ENCODE results near the gene MAGEA8. TPM values are rescaled to one million over a fixed set of nuclear protein-coding genes. Genes with fewer than 3 reads are reported as not detected.
"Not testable (repeated sequence)": the region's sequence is repeated elsewhere in the genome, so short reads cannot be mapped to it uniquely, and the experiment has no call there.

MAGEA8 gene
- total RNA-seq (not detected), polyA plus RNA-seq (not detected), total RNA-seq (0 reads per million in 6 experiments)

GRCh38 chrX:149881081-149881711 lies at the start of gene MAGEA8:
Gene MAGEA8, plus strand, starts transcription at chrX:149881183. Its CDS starts 3,090 bp downstream, at chrX:149884273.
- POLR2A ChIA-PET, result no interaction called here
- Mint-ChIP-seq H3K4me3 (no peak within 1 kb of the TSS), H3K9me3 (no peaks in the 10 kb centered on the region), H3K36me3 (no peaks in the 10 kb centered on the region), H3K27ac (no peak within 1 kb of the TSS), H3K27me3 (peaks cover 0 to 4% (median 0%) of the 10 kb centered on the region in 5 donors), H3K4me1 (peaks cover 0 to 3% (median 0%) of the 10 kb centered on the region in 4 donors)
- ATAC-seq, result no peak
- no peak for DNase-seq

GRCh38 chrX:149831473-149831872 lies 49.5 kb upstream of the MAGEA8 start:
- Mint-ChIP-seq H3K9me3 (no peaks in the 10 kb centered on the region), H3K27ac (peak overlapping the region in 2 of 10 donors; percentile 34 to 43), H3K27me3 (no peaks in the 10 kb centered on the region), H3K36me3 (no peaks in the 10 kb centered on the region), H3K4me1 (peaks cover 10 to 25% (median 22%) of the 10 kb centered on the region in 4 donors), H3K4me3 (no peak overlapping the region)
- ATAC-seq (no peak), DNase-seq (no peak)
- POLR2A ChIA-PET, result no interaction called here

- POLR2A ChIA-PET, ATAC-seq, H3K36me3 Mint-ChIP-seq, DNase-seq, H3K27ac Mint-ChIP-seq, H3K4me3 Mint-ChIP-seq, H3K4me1 Mint-ChIP-seq, H3K9me3 Mint-ChIP-seq, H3K27me3 Mint-ChIP-seq: not testable (repeated sequence)
These were observed 44.3 kb upstream of the MAGEA8 start for GRCh38 chrX:149836728-149837127.

- DNase-seq, result no peak
- no peak overlapping the region for H3K27ac Mint-ChIP-seq
- POLR2A ChIA-PET, result no interaction called here
- H3K27me3 Mint-ChIP-seq, result no peaks in the 10 kb centered on the region
- no peak for ATAC-seq
- no peaks in the 10 kb centered on the region for H3K9me3 Mint-ChIP-seq
- H3K4me1 Mint-ChIP-seq, result peaks cover 0 to 1% (median 0%) of the 10 kb centered on the region in 4 donors
- no peaks in the 10 kb centered on the region for H3K36me3 Mint-ChIP-seq
- H3K4me3 Mint-ChIP-seq, result no peak overlapping the region
These were observed 43.8 kb upstream of the MAGEA8 start for GRCh38 chrX:149837167-149837566.

- Mint-ChIP-seq H3K27me3 (peaks cover 0 to under 1% (median 0%) of the 10 kb centered on the region in 5 donors), H3K36me3 (no peaks in the 10 kb centered on the region), H3K9me3 (no peaks in the 10 kb centered on the region), H3K4me1 (peaks cover 0 to 1% (median 0%) of the 10 kb centered on the region in 4 donors), H3K27ac (no peak overlapping the region), H3K4me3 (no peak overlapping the region)
- ATAC-seq (no peak), DNase-seq (no peak)
- POLR2A ChIA-PET, result no interaction called here
These were observed 43.3 kb upstream of the MAGEA8 start for GRCh38 chrX:149837639-149838038.

- ATAC-seq, result no peak
- POLR2A ChIA-PET, result no interaction called here
- H3K9me3 Mint-ChIP-seq, result no peaks in the 10 kb centered on the region
These were observed 39.1 kb upstream of the MAGEA8 start for GRCh38 chrX:149841929-149842328.

GRCh38 chrX:149845385-149845784 lies 35.6 kb upstream of the MAGEA8 start:
- no peak for DNase-seq
- peaks cover 0 to 2% (median 0%) of the 10 kb centered on the region in 9 donors for H3K9me3 Mint-ChIP-seq
- no peak for ATAC-seq
- H3K4me3 Mint-ChIP-seq, result no peak overlapping the region
- no peaks in the 10 kb centered on the region for H3K4me1 Mint-ChIP-seq
- no peak overlapping the region for H3K27ac Mint-ChIP-seq
- no peaks in the 10 kb centered on the region for H3K36me3 Mint-ChIP-seq
- H3K27me3 Mint-ChIP-seq, result peaks cover 0 to 9% (median 0%) of the 10 kb centered on the region in 5 donors
- POLR2A ChIA-PET, result no interaction called here

More at GRCh38 chrX:149841929-149842328, 39.1 kb upstream of the MAGEA8 start:
- no peak overlapping the region for H3K4me3 Mint-ChIP-seq
- H3K36me3 Mint-ChIP-seq, result no peaks in the 10 kb centered on the region
- H3K27me3 Mint-ChIP-seq, result peaks cover 0 to 4% (median 0%) of the 10 kb centered on the region in 5 donors
- DNase-seq, result no peak
- no peak overlapping the region for H3K27ac Mint-ChIP-seq
- H3K4me1 Mint-ChIP-seq, result no peaks in the 10 kb centered on the region

GRCh38 chrX:149846789-149847188 lies 34.2 kb upstream of the MAGEA8 start:
- no peaks in the 10 kb centered on the region for H3K4me1 Mint-ChIP-seq
- no peak for DNase-seq
- no peak overlapping the region for H3K27ac Mint-ChIP-seq
- H3K9me3 Mint-ChIP-seq, result peaks cover 0 to 2% (median 0%) of the 10 kb centered on the region in 9 donors
- no peak for ATAC-seq
- H3K27me3 Mint-ChIP-seq, result peaks cover 0 to 9% (median 0%) of the 10 kb centered on the region in 5 donors
- no peak overlapping the region for H3K4me3 Mint-ChIP-seq
- H3K36me3 Mint-ChIP-seq, result no peaks in the 10 kb centered on the region
- POLR2A ChIA-PET, result no interaction called here

GRCh38 chrX:149848855-149849254 lies 32.1 kb upstream of the MAGEA8 start:
- DNase-seq (no peak), ATAC-seq (no peak)
- Mint-ChIP-seq H3K27ac (no peak overlapping the region), H3K4me1 (no peaks in the 10 kb centered on the region), H3K4me3 (no peak overlapping the region), H3K9me3 (peaks cover 0 to 2% (median 0%) of the 10 kb centered on the region in 9 donors), H3K36me3 (no peaks in the 10 kb centered on the region), H3K27me3 (peaks cover 0 to 4% (median 0%) of the 10 kb centered on the region in 5 donors)
- POLR2A ChIA-PET, result no interaction called here

GRCh38 chrX:149849787-149850186 lies 31.2 kb upstream of the MAGEA8 start:
- POLR2A ChIA-PET, result no interaction called here

GRCh38 chrX:149851864-149852263 lies 29.1 kb upstream of the MAGEA8 start:
- peaks cover 0 to 4% (median 0%) of the 10 kb centered on the region in 5 donors for H3K27me3 Mint-ChIP-seq
- H3K27ac Mint-ChIP-seq, result no peak overlapping the region
- peaks cover 0 to 2% (median 0%) of the 10 kb centered on the region in 9 donors for H3K9me3 Mint-ChIP-seq
- H3K4me3 Mint-ChIP-seq, result no peak overlapping the region
- ATAC-seq (no peak), DNase-seq (no peak)
- H3K4me1 Mint-ChIP-seq, result no peaks in the 10 kb centered on the region
- POLR2A ChIA-PET, result no interaction called here
- no peaks in the 10 kb centered on the region for H3K36me3 Mint-ChIP-seq

More at GRCh38 chrX:149849787-149850186, 31.2 kb upstream of the MAGEA8 start:
- Mint-ChIP-seq H3K4me3 (no peak overlapping the region), H3K4me1 (no peaks in the 10 kb centered on the region), H3K27me3 (peaks cover 0 to 4% (median 0%) of the 10 kb centered on the region in 5 donors), H3K36me3 (no peaks in the 10 kb centered on the region), H3K27ac (no peak overlapping the region), H3K9me3 (peaks cover 0 to 2% (median 0%) of the 10 kb centered on the region in 9 donors)
- DNase-seq (no peak), ATAC-seq (no peak)

- H3K27me3 Mint-ChIP-seq, result peaks cover 0 to 11% (median under 1%) of the 10 kb centered on the region in 5 donors
- H3K4me1 Mint-ChIP-seq, result no peaks in the 10 kb centered on the region
- no peaks in the 10 kb centered on the region for H3K36me3 Mint-ChIP-seq
- DNase-seq (no peak), ATAC-seq (no peak)
- H3K4me3 Mint-ChIP-seq, result no peak overlapping the region
- peaks cover 0 to 3% (median 0%) of the 10 kb centered on the region in 9 donors for H3K9me3 Mint-ChIP-seq
- POLR2A ChIA-PET, result no interaction called here
- no peak overlapping the region for H3K27ac Mint-ChIP-seq
These were observed 27.1 kb upstream of the MAGEA8 start for GRCh38 chrX:149853925-149854324.

- H3K36me3 Mint-ChIP-seq, result peaks cover 0 to 11% (median 8%) of the 10 kb centered on the region in 3 donors
- H3K27ac Mint-ChIP-seq, result peak overlapping the region in 2 of 10 donors; percentile 13 to 16
- POLR2A ChIA-PET, result no interaction called here
- H3K4me1 Mint-ChIP-seq, result no peaks in the 10 kb centered on the region
- ATAC-seq (no peak), DNase-seq (peak in 1 of 10 donors; percentile 30)
- H3K27me3 Mint-ChIP-seq, result peaks cover 0 to 14% (median 2%) of the 10 kb centered on the region in 5 donors
- H3K9me3 Mint-ChIP-seq, result peaks cover 2 to 23% (median 12%) of the 10 kb centered on the region in 9 donors
- H3K4me3 Mint-ChIP-seq, result no peak overlapping the region
These were observed 22.4 kb upstream of the MAGEA8 start for GRCh38 chrX:149858592-149858991.

- peaks cover 2 to 23% (median 12%) of the 10 kb centered on the region in 9 donors for H3K9me3 Mint-ChIP-seq
- POLR2A ChIA-PET, result no interaction called here
- no peaks in the 10 kb centered on the region for H3K4me1 Mint-ChIP-seq
- peaks cover 0 to 11% (median 8%) of the 10 kb centered on the region in 3 donors for H3K36me3 Mint-ChIP-seq
- H3K4me3 Mint-ChIP-seq, result no peak overlapping the region
- H3K27me3 Mint-ChIP-seq, result peaks cover 0 to 14% (median 2%) of the 10 kb centered on the region in 5 donors
- DNase-seq, result no peak
- no peak overlapping the region for H3K27ac Mint-ChIP-seq
- no peak for ATAC-seq
These were observed 20.5 kb upstream of the MAGEA8 start for GRCh38 chrX:149860445-149860844.
